Measurements from ENCODE around the gene RBP3.

GRCh38 chr10:47330804-47331203 is 17.4 kb upstream of the RBP3 start:
- TF ChIP-seq EZH2 (optimal IDR thresholded peaks at IDR 0.05; ENCODE audit: low read depth, low read length) (no peak), CTCF (IDR thresholded peaks at IDR 0.05; ENCODE audit: low read length) (no peak)
